Non-pigmented ciliary epithelial cell (primary cell): Measurements from ENCODE around the gene CACNB4.

Experiments
- DNase-seq: peaks from one replicate; pipeline ENCODE4 v3.0.0-alpha.2; 2010; ENCODE audit warnings: low read depth

The CACNB4 gene

GRCh38 chr2:152088006-152088405 lies 10.8 kb downstream of the CACNB4 start:
- DNase-seq = no peak

- no peak for DNase-seq
Observed at GRCh38 chr2:152086231-152086630, 12.6 kb downstream of the CACNB4 start.

- no peak for DNase-seq
Observed at GRCh38 chr2:152084076-152084475, 14.8 kb downstream of the CACNB4 start.

GRCh38 chr2:152083202-152083875 lies 15.5 kb downstream of the CACNB4 start:
- no peak for DNase-seq

GRCh38 chr2:152078662-152079061 lies 20.2 kb downstream of the CACNB4 start:
- no peak for DNase-seq

- no peak for DNase-seq
Observed at GRCh38 chr2:152078023-152078422, 20.8 kb downstream of the CACNB4 start.

- DNase-seq = no peak
Observed at GRCh38 chr2:152075461-152076050, 23.3 kb downstream of the CACNB4 start.

- DNase-seq = no peak
Observed at GRCh38 chr2:152072011-152072410, 26.8 kb downstream of the CACNB4 start.

GRCh38 chr2:152071518-152071917 lies 27.3 kb downstream of the CACNB4 start:
- DNase-seq = no peak

- DNase-seq = no peak
Observed at GRCh38 chr2:152071092-152071491, 27.8 kb downstream of the CACNB4 start.

GRCh38 chr2:152068226-152068625 lies 30.6 kb downstream of the CACNB4 start:
- DNase-seq = no peak

GRCh38 chr2:152067823-152068222 lies 31.0 kb downstream of the CACNB4 start:
- DNase-seq = no peak

GRCh38 chr2:152065945-152066344 lies 32.9 kb downstream of the CACNB4 start:
- DNase-seq = no peak

GRCh38 chr2:152064001-152064400 lies 34.8 kb downstream of the CACNB4 start:
- DNase-seq = no peak

GRCh38 chr2:152063325-152063924 lies 35.4 kb downstream of the CACNB4 start:
- DNase-seq = no peak

GRCh38 chr2:152062125-152063091 lies 36.4 kb downstream of the CACNB4 start:
- peak; percentile 43 for DNase-seq

- DNase-seq = no peak
Observed at GRCh38 chr2:152061383-152061782, 37.5 kb downstream of the CACNB4 start.

- DNase-seq = no peak
Observed at GRCh38 chr2:152058655-152059054, 40.2 kb downstream of the CACNB4 start.

- DNase-seq = no peak
Observed at GRCh38 chr2:152056418-152056817, 42.4 kb downstream of the CACNB4 start.

- DNase-seq = peak; percentile 70
Observed at GRCh38 chr2:152055366-152056108, 43.3 kb downstream of the CACNB4 start.

- DNase-seq = peak; percentile 62
Observed at GRCh38 chr2:152054593-152054992, 44.3 kb downstream of the CACNB4 start.

GRCh38 chr2:152051436-152051835 lies 47.4 kb downstream of the CACNB4 start:
- DNase-seq = no peak
